Thyroid gland (tissue), 4 donors: ENCODE measurements around the gene TCP11L2. TPM values are rescaled to one million over a fixed set of nuclear protein-coding genes. Genes with fewer than 3 reads are reported as not detected.

ENCODE experiments used
- DNase-seq, 2 donors: peaks; one replicate each; pipeline ENCODE4 v3.0.0-alpha.2; 2019
- H3K27ac ChIP-seq, 3 donors: fragments of 200-600 bp; sonication (generic); 1 replicate in 2 of 3; 2 replicates in 1 of 3; pipeline ENCODE4 v1.5.1; 2016 to 2019; ENCODE audit warnings: mild to moderate bottlenecking in 1 of 3, moderate library complexity in 1 of 3
- H3K27me3 ChIP-seq: fragments of 200-600 bp; sonication (generic); one replicate; pipeline ENCODE4 v1.5.1; 2019
- H3K36me3 ChIP-seq, 2 donors: fragments of 200-600 bp; sonication (generic); one replicate each; pipeline ENCODE4 v1.5.1; 2016 to 2019
- H3K4me1 ChIP-seq, 2 donors: fragments of 200-600 bp; sonication (generic); one replicate each; pipeline ENCODE4 v1.5.1; 2017 to 2019
- H3K4me3 ChIP-seq, 3 donors: fragments of 200-600 bp; sonication (generic); replicated peaks in 1 of 3; 1 replicate in 2 of 3; 2 replicates in 1 of 3; pipeline ENCODE4 v1.5.1; 2016; ENCODE audit warnings: mild to moderate bottlenecking in 1 of 3
- H3K9me3 ChIP-seq: fragments of 200-600 bp; sonication (generic); one replicate; pipeline ENCODE4 v1.5.1; 2017
- POLR2A ChIP-seq, 2 donors: fragments of 450-650 bp; IDR thresholded peaks; one replicate each; pipeline ENCODE4 v1.6.1; 2017; ENCODE audit warnings: antibody characterized with exemption in 2 of 2, mild to moderate bottlenecking in 2 of 2, moderate library complexity in 1 of 2
- WGBS, 2 donors: methylation state at CpG; one replicate each; pipeline ENCODE4 v1.1.5; 2017; 5-methylcytosine and 5-hydroxymethylcytosine counted together
- intact Hi-C: fragments of 100-400 bp; cut with DNase I; formaldehyde crosslinking; loops from one replicate; pipeline ENCODE4 v1.15.1; 2023
- total RNA-seq, 4 donors: library from RNA; depleted of rRNA; stranded (reverse); fragments of >200 nt; gene quantifications; one replicate each; pipeline ENCODE4 v1.2.3, GENCODE V29; 2016
- TF ChIP-seq, protein P1 (sequence below), 6 experiments: fragments of 200-600 bp in 3 of 6; fragments of 450-650 bp in 3 of 6; sonication (generic) in 3 of 6; IDR thresholded peaks; one replicate each; pipeline ENCODE4 v1.5.1; 2016 to 2019; ENCODE audit warnings: antibody characterized with exemption in 6 of 6, mild to moderate bottlenecking in 2 of 6, inconsistent platforms in 1 of 6, moderate library complexity in 1 of 6

The TCP11L2 gene
- total RNA-seq, 4 donors from 2014 or later, result 39.7 to 72.3 (median 59.9) TPM

DNA sequence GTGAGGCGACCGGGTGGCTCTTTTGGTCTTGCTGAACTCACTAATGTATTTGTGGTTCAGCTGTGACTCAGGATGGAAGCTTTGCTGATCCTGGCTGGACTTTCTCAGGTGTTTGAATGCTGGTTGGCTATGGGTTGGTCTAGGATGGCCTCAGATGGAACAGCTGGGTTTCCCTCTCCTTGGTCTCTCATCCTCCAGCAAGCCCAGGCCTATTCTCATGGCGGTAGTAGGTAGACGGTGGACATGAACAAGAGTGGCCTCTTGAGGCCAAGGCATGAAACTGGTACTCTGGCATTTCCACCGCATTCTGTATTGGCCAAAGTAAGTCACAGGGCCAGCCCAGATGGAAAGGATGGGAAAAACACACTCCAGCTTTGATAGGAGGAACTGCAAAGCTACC is 43.2 kb downstream of the TCP11L2 start:
- H3K4me3 ChIP-seq, result no peak overlapping the region
- H3K9me3 ChIP-seq, result no peaks in the 10 kb centered on the region
- peaks cover 0 to 6% of the 10 kb centered on the region in 2 donors for H3K36me3 ChIP-seq
- WGBS, 2 donors, result 66 to 74% methylated on average over 5 of the region's 5 CpGs
- no peaks in the 10 kb centered on the region for H3K27me3 ChIP-seq
- DNase-seq, result peak; percentile 35 to 45
- intact Hi-C loops, result loop anchor here (10.0 kb wide), 1 partner anchor 121 kb away; no protein-coding TSS in a partner anchor
- H3K4me1 ChIP-seq, result peaks cover 19 to 21% of the 10 kb centered on the region in 2 donors
- no peak overlapping the region for H3K27ac ChIP-seq
- TF ChIP-seq, protein P1, sequence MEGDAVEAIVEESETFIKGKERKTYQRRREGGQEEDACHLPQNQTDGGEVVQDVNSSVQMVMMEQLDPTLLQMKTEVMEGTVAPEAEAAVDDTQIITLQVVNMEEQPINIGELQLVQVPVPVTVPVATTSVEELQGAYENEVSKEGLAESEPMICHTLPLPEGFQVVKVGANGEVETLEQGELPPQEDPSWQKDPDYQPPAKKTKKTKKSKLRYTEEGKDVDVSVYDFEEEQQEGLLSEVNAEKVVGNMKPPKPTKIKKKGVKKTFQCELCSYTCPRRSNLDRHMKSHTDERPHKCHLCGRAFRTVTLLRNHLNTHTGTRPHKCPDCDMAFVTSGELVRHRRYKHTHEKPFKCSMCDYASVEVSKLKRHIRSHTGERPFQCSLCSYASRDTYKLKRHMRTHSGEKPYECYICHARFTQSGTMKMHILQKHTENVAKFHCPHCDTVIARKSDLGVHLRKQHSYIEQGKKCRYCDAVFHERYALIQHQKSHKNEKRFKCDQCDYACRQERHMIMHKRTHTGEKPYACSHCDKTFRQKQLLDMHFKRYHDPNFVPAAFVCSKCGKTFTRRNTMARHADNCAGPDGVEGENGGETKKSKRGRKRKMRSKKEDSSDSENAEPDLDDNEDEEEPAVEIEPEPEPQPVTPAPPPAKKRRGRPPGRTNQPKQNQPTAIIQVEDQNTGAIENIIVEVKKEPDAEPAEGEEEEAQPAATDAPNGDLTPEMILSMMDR (IDR thresholded peaks at IDR 0.05), result peak in 4 of 6 experiments; percentile 6 to 46 (median 44)
- no peak for TF ChIP-seq POLR2A (IDR thresholded peaks at IDR 0.05)

DNA sequence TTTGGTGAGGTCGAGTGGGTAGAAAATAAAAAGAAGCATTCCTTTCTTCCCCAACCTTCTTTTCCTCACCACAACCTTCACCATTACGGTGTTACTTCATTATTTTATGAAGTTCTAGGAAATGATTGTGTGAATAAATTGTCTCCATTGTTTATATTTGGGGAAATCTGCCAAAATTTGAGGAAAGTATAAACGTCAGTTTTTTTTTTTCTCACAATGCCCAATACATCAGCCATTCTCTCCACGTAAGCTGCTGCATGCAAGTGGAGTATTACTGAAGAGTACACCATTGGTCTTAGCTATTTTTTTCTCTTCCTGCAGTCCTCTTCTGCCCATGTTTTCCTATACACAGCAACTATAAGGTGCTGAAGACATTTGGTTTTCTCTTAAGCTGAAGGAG is 45.9 kb downstream of the TCP11L2 start:
- TF ChIP-seq, protein P1 (IDR thresholded peaks at IDR 0.05), result no peak
- TF ChIP-seq POLR2A (IDR thresholded peaks at IDR 0.05), result no peak
- intact Hi-C loops, result loop anchor here (10.0 kb wide), 1 partner anchor 124 kb away; no protein-coding TSS in a partner anchor
- Histone ChIP-seq H3K27ac (no peak overlapping the region), H3K36me3 (peaks cover 0 to 6% of the 10 kb centered on the region in 2 donors), H3K4me1 (peaks cover under 1 to 5% of the 10 kb centered on the region in 2 donors), H3K4me3 (no peak overlapping the region), H3K27me3 (no peaks in the 10 kb centered on the region), H3K9me3 (no peaks in the 10 kb centered on the region)
- 68 to 75% methylated on average over 4 of the region's 4 CpGs for WGBS, 2 donors
- DNase-seq, result no peak

DNA sequence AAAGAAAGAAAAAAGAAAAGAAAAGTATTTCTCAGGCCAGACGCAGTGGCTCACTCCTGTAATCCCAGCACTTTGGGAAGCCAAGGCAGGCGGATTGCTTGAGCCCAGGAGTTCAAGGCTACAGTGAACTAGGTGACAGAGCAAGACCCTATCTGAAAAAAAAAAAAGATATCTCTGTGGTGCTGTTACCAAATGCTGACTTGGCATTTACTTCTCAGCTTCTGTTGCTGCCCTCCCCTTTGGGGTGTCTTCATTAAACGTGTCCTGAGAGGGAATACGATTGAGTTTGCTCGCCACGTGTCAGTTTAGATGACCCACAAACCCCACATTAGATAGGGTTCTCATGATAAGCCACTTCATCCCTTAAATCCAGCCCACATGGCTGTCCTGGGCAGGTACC is 50.6 kb downstream of the TCP11L2 start:
- peaks cover 4% of the 10 kb centered on the region in 2 donors for H3K4me1 ChIP-seq
- H3K36me3 ChIP-seq, result no peaks in the 10 kb centered on the region
- intact Hi-C loops, result loop anchor here (10.0 kb wide), 1 partner anchor 108 kb away; the partner anchor contains the start of gene CKAP4
- TF ChIP-seq POLR2A (IDR thresholded peaks at IDR 0.05), result no peak
- TF ChIP-seq, protein P1 (IDR thresholded peaks at IDR 0.05), result no peak
- DNase-seq, result no peak
- no peaks in the 10 kb centered on the region for H3K9me3 ChIP-seq
- whole genome bisulfite sequencing, 2 donors, result 81 to 89% methylated on average over 6 of the region's 6 CpGs
- no peak overlapping the region for H3K4me3 ChIP-seq
- no peaks in the 10 kb centered on the region for H3K27me3 ChIP-seq
- H3K27ac ChIP-seq, result no peak overlapping the region

DNA sequence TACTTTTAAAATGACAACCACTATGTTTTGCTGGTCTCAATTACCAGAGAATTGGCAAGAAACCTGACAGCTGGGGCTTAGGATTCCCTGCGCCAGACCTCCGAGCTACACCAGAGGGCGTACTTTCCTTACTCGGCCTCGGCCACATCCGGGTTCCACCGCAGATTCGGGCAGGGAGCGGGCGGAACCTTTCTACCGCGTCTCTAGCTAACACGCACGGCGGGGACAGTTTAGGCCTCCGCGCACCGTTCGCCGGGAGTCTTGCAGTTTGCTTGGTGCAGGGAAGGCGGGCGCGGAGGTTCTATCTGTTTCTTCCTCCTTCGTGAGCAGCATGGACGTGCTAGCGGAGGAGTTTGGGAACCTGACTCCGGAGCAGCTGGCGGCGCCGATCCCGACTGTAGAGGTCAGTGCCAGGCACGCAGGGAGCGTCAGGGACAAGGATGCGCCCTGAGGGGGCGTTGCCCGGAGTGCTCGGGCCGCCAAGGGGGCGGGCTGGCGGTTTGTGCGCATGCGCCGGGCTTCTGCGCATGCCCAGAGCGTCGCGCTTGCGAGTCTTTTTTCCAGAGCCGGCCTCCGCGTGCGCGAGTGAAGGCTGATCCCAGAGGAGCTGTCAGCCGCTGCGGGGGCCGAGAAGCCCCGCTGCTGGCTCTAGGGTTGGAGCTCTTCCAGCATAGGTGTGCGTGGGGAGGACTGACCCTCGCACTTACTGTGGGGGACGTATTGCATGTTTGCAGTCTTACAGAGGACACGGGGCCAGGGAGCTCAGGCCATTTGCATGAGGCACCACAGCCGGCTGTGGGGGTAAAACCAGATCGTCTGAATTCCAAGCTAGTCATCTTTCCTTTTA is 55.2 kb downstream of the TCP11L2 start, which contains the start of gene POLR3B:
Gene POLR3B (plus strand): TSS at position 200 of the 847 bp plus-strand sequence. CDS start 132 bp downstream, at position 332.
- peak within 1 kb of the TSS; percentile 19 to 79 (median 65) for H3K4me3 ChIP-seq
- no peaks in the 10 kb centered on the region for H3K27me3 ChIP-seq
- TF ChIP-seq, protein P1 (IDR thresholded peaks at IDR 0.05), result peak; percentile 51 to 94 (median 86)
- TF ChIP-seq POLR2A (IDR thresholded peaks at IDR 0.05), result peak; percentile 6 to 91
- H3K27ac ChIP-seq, result peak within 1 kb of the TSS; percentile 83 to 97 (median 92)
- H3K9me3 ChIP-seq, result no peaks in the 10 kb centered on the region
- peak; percentile 97 for DNase-seq
- WGBS, 2 donors, result 0 to 2% methylated on average over 39 to 52 of the region's 63 CpGs
- H3K36me3 ChIP-seq, result no peaks in the 10 kb centered on the region
- intact Hi-C loops, result loop anchor here (10.0 kb wide), 1 partner anchor 113 kb away; the partner anchor contains the start of gene CKAP4
- H3K4me1 ChIP-seq, result peaks cover 4 to 14% of the 10 kb centered on the region in 2 donors
